Neural progenitor cell (in vitro differentiated cells): Measurements from ENCODE around the gene SPRR2A.

ENCODE experiments used
- CTCF ChIP-seq: fragments of 200-600 bp; sonication (generic); IDR thresholded peaks from 2 replicates; pipeline ENCODE4 v1.5.1; 2017; ENCODE audit warnings: antibody characterized with exemption, mild to moderate bottlenecking
- EZH2phosphoT487 ChIP-seq: fragments of 200-600 bp; sonication (generic); IDR thresholded peaks from 2 replicates; pipeline ENCODE4 v1.6.1; 2017; ENCODE audit warnings: antibody characterized with exemption

GRCh38 chr1:153071511-153071910 is 14.2 kb upstream of the SPRR2A start, which contains the start of gene SPRR2B:
- no peak for TF ChIP-seq CTCF
- no peak for TF ChIP-seq EZH2phosphoT487
